T-cell (primary cell): Measurements from ENCODE around the gene CASR. TPM values are rescaled to one million over a fixed set of nuclear protein-coding genes. Genes with fewer than 3 reads are reported as not detected.

Experiments used
- ATAC-seq, 4 experiments: fragments of 200-7000 bp in 3 of 4; fragments of 150-1000 bp in 1 of 4; cut with Tn5 transposase; replicated peaks in 1 of 4; 1 replicate in 3 of 4; 2 replicates in 1 of 4; pipeline ENCODE4 v1.10.0; 2021; ENCODE audit warnings: moderate library complexity in 3 of 4, mild to moderate bottlenecking in 2 of 4, moderate number of reproducible peaks in 1 of 4
- CTCF ChIA-PET, 2 donors: fragments of 300-600 bp; sonication (Branson Sonifier 250); formaldehyde crosslinking; loops; one replicate each; lab custom pipeline; 2022; ENCODE audit warnings: antibody characterized with exemption in 2 of 2; lab: Charles Lee
- POLR2A ChIA-PET, 2 donors: fragments of 300-600 bp; sonication (Branson Sonifier 250); formaldehyde crosslinking; loops; one replicate each; lab custom pipeline; 2022; ENCODE audit warnings: antibody characterized with exemption in 2 of 2; lab: Charles Lee
- DNase-seq, 35 experiments: peaks; one replicate each; pipeline versions ENCODE4 v3.0.0 to v3.0.0-alpha.2; 2013 to 2023
- H3K27ac ChIP-seq: one replicate; pipeline ENCODE4 v1.5.1; 2013; ENCODE audit warnings: low read length
- H3K27me3 ChIP-seq, 2 experiments: replicated peaks in 1 of 2; 1 replicate in 1 of 2; 2 replicates in 1 of 2; pipeline versions ENCODE4 v1.6.1 to v1.7.0; 2013; ENCODE audit warnings: low read length in 1 of 2, mixed read lengths in 1 of 2; ENCODE audit not compliant: control insufficient read depth in 2 of 2, insufficient read depth in 2 of 2; ENCODE audit errors: extremely low read depth in 1 of 2
- H3K36me3 ChIP-seq, 2 donors: 1 replicate in 1 of 2; 2 replicates in 1 of 2; pipeline versions ENCODE4 v1.6.1 to v1.7.0; 2013; ENCODE audit warnings: low read length in 1 of 2; ENCODE audit not compliant: control insufficient read depth in 2 of 2, insufficient read depth in 1 of 2; ENCODE audit errors: extremely low read depth in 1 of 2
- H3K4me1 ChIP-seq, 2 experiments: 1 replicate in 1 of 2; 2 replicates in 1 of 2; pipeline versions ENCODE4 v1.6.1 to v1.7.0; 2013; ENCODE audit warnings: low read length in 2 of 2, mixed read lengths in 1 of 2; ENCODE audit not compliant: insufficient read depth in 2 of 2, control insufficient read depth in 1 of 2; ENCODE audit errors: extremely low read depth in 1 of 2
- H3K4me3 ChIP-seq, 2 donors: 1 replicate in 1 of 2; 2 replicates in 1 of 2; pipeline versions ENCODE4 v1.5.1 to v1.7.0; 2013; ENCODE audit warnings: mild to moderate bottlenecking in 2 of 2, low read length in 1 of 2, moderate library complexity in 1 of 2; ENCODE audit not compliant: control insufficient read depth in 1 of 2; ENCODE audit errors: extremely low read depth in 1 of 2
- H3K9me3 ChIP-seq: 2 replicates; pipeline ENCODE4 v1.7.0; 2013
- H3K27ac Mint-ChIP-seq, 2 donors: one replicate each; pipeline ENCODE4 v1.8.0; 2020 to 2021; ENCODE audit warnings: mild to moderate bottlenecking in 2 of 2, mixed read lengths in 2 of 2
- H3K27me3 Mint-ChIP-seq, 2 donors: one replicate each; pipeline ENCODE4 v1.8.0; 2021 to 2022; ENCODE audit warnings: mixed read lengths in 2 of 2
- H3K36me3 Mint-ChIP-seq: one replicate; pipeline ENCODE4 v1.8.0; 2021; ENCODE audit warnings: mixed read lengths
- H3K4me1 Mint-ChIP-seq, 3 donors: one replicate each; pipeline ENCODE4 v1.8.0; 2020 to 2022; ENCODE audit warnings: mixed read lengths in 3 of 3, mild to moderate bottlenecking in 1 of 3
- H3K4me3 Mint-ChIP-seq, 3 donors: one replicate each; pipeline ENCODE4 v1.8.0; 2020 to 2022; ENCODE audit warnings: mild to moderate bottlenecking in 3 of 3, mixed read lengths in 3 of 3, moderate library complexity in 3 of 3
- H3K9me3 Mint-ChIP-seq, 3 donors: one replicate each; pipeline ENCODE4 v1.8.0; 2020 to 2022; ENCODE audit warnings: mixed read lengths in 3 of 3
- WGBS: methylation state at CpG from one replicate; pipeline ENCODE4 v1.1.5; 2013; ENCODE audit warnings: missing lambda C conversion rate; ENCODE audit not compliant: insufficient coverage; 5-methylcytosine and 5-hydroxymethylcytosine counted together
- total RNA-seq, 35 experiments: library from RNA in 6 of 35; stranded (reverse) in 6 of 35; fragments of 120-200 nt in 1 of 35; gene quantifications; one replicate each; pipeline versions ENCODE4 v1.2.1 to v1.2.4 and lab custom pipeline; 2013 to 2026

The CASR gene
- total RNA-seq, 5 donors from 2014 or later (not counting 1 experiment from before 2014, with no cell fraction given), result 0.03 to 0.21 TPM; not detected in 3

DNA sequence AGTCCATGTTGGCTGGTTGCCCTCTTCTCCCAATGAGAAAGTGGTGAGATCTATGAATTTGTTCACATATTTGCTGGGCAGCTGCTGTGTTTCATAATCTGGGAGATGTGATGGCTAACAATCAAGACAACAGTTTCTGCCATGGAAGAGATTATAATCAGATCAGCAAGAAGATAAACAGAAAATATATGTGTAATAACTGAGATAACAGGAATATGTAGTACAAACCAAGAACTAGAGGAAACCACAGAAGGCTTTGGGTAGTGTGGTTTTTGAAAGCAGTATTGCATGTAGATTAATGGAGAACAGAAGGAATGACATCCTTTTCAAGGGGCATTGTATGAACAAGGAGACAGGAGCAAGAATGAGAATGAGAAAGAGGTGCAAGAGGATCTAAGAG, 129.4 kb downstream of the CASR start:
- no peaks in the 10 kb centered on the region for H3K9me3 ChIP-seq
- Mint-ChIP-seq H3K27me3 (peaks cover 0 to 4% of the 10 kb centered on the region in 2 donors), H3K27ac (no peak overlapping the region), H3K36me3 (no peaks in the 10 kb centered on the region), H3K9me3 (no peaks in the 10 kb centered on the region), H3K4me1 (peaks cover 7 to 12% (median 8%) of the 10 kb centered on the region in 3 donors), H3K4me3 (no peak overlapping the region)
- no peak for DNase-seq
- H3K36me3 ChIP-seq, result no peaks in the 10 kb centered on the region
- no peak overlapping the region for H3K27ac ChIP-seq
- no peaks in the 10 kb centered on the region for H3K4me1 ChIP-seq
- no peak for ATAC-seq
- no peak overlapping the region for H3K4me3 ChIP-seq
- ChIA-PET POLR2A (no interaction called here), CTCF (interaction anchor here (0.9 kb wide), 2 partner anchors 10 to 14 kb away, joined by 3 read pairs; no protein-coding TSS in a partner anchor)
- H3K27me3 ChIP-seq, result peaks cover 0 to 5% of the 10 kb centered on the region in 2 experiments

DNA sequence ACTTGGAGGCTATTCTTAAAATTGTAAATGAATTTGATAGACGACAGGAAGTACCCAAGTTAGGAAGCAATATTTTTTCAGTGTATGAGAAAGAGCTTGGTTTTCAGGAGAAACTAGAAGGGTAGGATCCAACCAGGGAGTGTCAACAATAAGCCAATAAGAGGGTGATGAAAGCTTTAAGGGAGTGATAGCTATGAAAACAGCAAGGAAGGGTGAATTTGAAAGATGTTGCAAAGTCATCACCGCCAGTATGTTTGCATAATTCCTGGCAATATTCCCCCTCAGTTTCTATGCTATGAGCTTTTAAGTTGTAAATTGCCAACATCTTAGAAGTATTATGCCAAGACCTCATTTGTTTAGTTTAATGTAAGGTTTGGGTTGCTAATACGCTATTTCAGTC, 129.8 kb downstream of the CASR start:
- 27% methylated on average over 1 of the region's 3 CpGs for WGBS
- POLR2A ChIA-PET, result no interaction called here
- Histone ChIP-seq H3K9me3 (no peaks in the 10 kb centered on the region), H3K36me3 (no peaks in the 10 kb centered on the region), H3K27ac (no peak overlapping the region), H3K4me3 (no peak overlapping the region), H3K27me3 (peaks cover 0 to 5% of the 10 kb centered on the region in 2 experiments), H3K4me1 (no peaks in the 10 kb centered on the region)
- ATAC-seq (no peak), DNase-seq (no peak)
- Mint-ChIP-seq H3K36me3 (no peaks in the 10 kb centered on the region), H3K4me1 (peaks cover 7 to 12% (median 8%) of the 10 kb centered on the region in 3 donors), H3K9me3 (peaks cover 0 to 3% (median 2%) of the 10 kb centered on the region in 3 donors), H3K4me3 (no peak overlapping the region), H3K27ac (no peak overlapping the region), H3K27me3 (peaks cover 0 to 4% of the 10 kb centered on the region in 2 donors)
- CTCF ChIA-PET, result interaction anchor here (0.9 kb wide), 2 partner anchors 9 to 14 kb away, joined by 3 read pairs; no protein-coding TSS in a partner anchor

DNA sequence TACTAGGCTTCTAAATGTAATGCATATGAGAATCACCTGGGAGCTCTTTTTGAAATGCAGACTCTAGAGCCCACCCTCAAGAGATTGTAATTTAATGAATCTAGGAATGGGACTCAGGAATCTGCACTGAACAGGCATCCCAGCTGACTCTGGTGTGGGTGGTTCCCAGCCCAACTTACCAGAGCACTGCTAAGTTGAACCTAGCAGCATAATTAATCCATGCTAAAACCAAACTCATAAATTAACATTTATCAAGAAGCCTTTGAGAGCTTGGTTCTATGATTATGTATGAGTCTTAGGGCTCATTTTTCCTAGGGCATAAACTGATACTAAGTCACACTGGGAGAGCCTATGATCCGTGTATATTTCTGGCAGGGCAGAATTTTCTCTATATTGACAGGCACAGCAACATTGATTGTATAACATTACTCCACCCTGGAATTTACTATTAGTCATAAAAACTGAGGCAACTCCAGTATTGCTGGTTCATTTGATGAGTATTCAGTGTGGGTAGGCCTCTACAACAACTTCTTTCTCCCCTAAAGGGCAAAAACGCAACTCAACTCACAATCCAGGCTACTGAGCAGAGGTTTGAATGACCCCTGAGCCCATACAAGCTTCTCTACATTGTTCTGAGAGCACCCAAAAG, 130.9 kb downstream of the CASR start:
- no peak overlapping the region for H3K27ac ChIP-seq
- DNase-seq (no peak), ATAC-seq (no peak)
- peaks cover 5 to 10% (median 8%) of the 10 kb centered on the region in 3 donors for H3K9me3 Mint-ChIP-seq
- peaks cover 0 to 5% of the 10 kb centered on the region in 2 experiments for H3K27me3 ChIP-seq
- H3K27ac Mint-ChIP-seq, result no peak overlapping the region
- peaks cover 7 to 12% (median 8%) of the 10 kb centered on the region in 3 donors for H3K4me1 Mint-ChIP-seq
- H3K36me3 Mint-ChIP-seq, result no peaks in the 10 kb centered on the region
- no peaks in the 10 kb centered on the region for H3K9me3 ChIP-seq
- H3K4me1 ChIP-seq, result no peaks in the 10 kb centered on the region
- WGBS, result no CpG with 5 or more reads among the region's 2 CpGs
- no peaks in the 10 kb centered on the region for H3K36me3 ChIP-seq
- CTCF ChIA-PET, result no interaction called here
- POLR2A ChIA-PET, result no interaction called here
- H3K4me3 Mint-ChIP-seq, result no peak overlapping the region
- peaks cover 0 to 3% of the 10 kb centered on the region in 2 donors for H3K27me3 Mint-ChIP-seq
- no peak overlapping the region for H3K4me3 ChIP-seq

DNA sequence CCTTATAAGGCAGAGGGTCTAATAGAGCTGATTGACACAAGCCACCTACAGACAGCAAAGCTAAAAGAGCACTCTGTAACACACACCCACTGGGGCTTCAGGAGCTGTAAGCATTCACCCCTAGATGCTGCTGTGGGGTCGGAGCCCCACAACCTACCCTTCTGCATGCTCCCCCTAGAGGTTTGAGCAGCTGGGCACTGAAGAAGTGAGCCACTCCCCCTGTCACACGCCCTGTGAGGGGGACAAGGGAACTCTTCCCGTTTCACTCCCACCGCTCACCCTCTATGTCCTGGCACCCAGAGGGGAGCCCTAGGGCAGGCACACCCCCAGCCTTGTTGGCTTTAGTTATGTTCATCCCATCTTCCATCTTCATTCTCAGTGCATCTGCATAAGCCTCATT, 132.2 kb downstream of the CASR start:
- Mint-ChIP-seq H3K4me1 (peaks cover 7 to 12% (median 8%) of the 10 kb centered on the region in 3 donors), H3K27me3 (peaks cover 0 to 3% of the 10 kb centered on the region in 2 donors), H3K36me3 (no peaks in the 10 kb centered on the region), H3K9me3 (peaks cover 7 to 16% (median 10%) of the 10 kb centered on the region in 3 donors), H3K4me3 (no peak overlapping the region), H3K27ac (no peak overlapping the region)
- POLR2A ChIA-PET, result no interaction called here
- no peak for DNase-seq
- H3K4me3 ChIP-seq, result no peak overlapping the region
- no peak overlapping the region for H3K27ac ChIP-seq
- peaks cover 0 to 5% of the 10 kb centered on the region in 2 experiments for H3K27me3 ChIP-seq
- H3K9me3 ChIP-seq, result no peaks in the 10 kb centered on the region
- no peak for ATAC-seq
- WGBS, result 67% methylated on average over 3 of the region's 4 CpGs
- CTCF ChIA-PET, result no interaction called here
- H3K36me3 ChIP-seq, result no peaks in the 10 kb centered on the region
- H3K4me1 ChIP-seq, result no peaks in the 10 kb centered on the region

DNA sequence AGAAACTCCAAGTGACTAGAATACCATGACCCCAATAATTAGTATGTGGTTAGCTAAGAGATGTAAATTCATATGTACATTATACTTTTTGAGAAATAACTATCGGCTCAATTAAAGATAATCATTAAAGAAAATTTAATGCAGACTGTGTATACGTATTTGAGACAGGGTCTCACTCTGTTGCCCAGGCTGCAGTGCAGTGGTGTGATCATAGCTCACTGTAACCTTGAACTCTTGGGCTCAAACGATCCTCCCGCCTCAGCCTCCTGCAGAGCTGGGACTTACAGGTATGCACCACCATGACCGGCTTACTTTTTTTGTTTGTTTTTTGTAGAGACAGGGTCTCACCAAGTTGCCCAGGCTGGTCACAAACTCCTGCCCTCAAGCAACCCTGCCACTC, 132.9 kb downstream of the CASR start:
- Histone ChIP-seq H3K36me3 (no peaks in the 10 kb centered on the region), H3K27ac (no peak overlapping the region), H3K9me3 (no peaks in the 10 kb centered on the region), H3K4me3 (no peak overlapping the region), H3K27me3 (peaks cover 0 to 5% of the 10 kb centered on the region in 2 experiments), H3K4me1 (peaks cover 0 to 3% of the 10 kb centered on the region in 2 experiments)
- Mint-ChIP-seq H3K27me3 (peaks cover 0 to 3% of the 10 kb centered on the region in 2 donors), H3K9me3 (peaks cover 7 to 17% (median 10%) of the 10 kb centered on the region in 3 donors), H3K4me1 (peaks cover 9 to 16% (median 11%) of the 10 kb centered on the region in 3 donors), H3K27ac (no peak overlapping the region), H3K4me3 (no peak overlapping the region), H3K36me3 (no peaks in the 10 kb centered on the region)
- ChIA-PET CTCF (no interaction called here), POLR2A (no interaction called here)
- no peak for DNase-seq
- 72% methylated on average over 3 of the region's 5 CpGs for WGBS
- ATAC-seq, result no peak

DNA sequence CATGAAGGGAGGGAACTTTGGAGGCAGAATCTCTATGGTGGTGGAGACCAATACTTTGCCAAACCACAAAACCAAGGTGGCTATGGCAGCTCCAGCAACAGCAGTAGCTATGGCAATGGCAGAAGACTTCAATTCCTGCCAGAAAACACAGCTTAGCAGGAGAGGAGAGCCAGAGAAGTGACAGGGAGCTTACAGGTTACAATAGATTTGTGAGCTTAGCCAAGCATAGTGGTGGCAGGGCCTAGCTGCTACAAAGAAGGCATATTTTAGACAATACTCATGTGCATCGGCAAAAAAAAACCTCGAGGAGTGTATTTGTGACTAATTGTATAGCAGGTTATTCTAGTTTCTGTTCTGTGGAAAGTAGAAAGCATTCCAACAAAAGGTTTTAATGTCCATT, 135.2 kb downstream of the CASR start:
- peaks cover 4 to 22% of the 10 kb centered on the region in 2 experiments for H3K4me1 ChIP-seq
- H3K27ac ChIP-seq, result no peak overlapping the region
- H3K36me3 Mint-ChIP-seq, result no peaks in the 10 kb centered on the region
- CTCF ChIA-PET, result no interaction called here
- no peaks in the 10 kb centered on the region for H3K36me3 ChIP-seq
- peaks cover 7 to 17% (median 10%) of the 10 kb centered on the region in 3 donors for H3K9me3 Mint-ChIP-seq
- peaks cover 0 to 3% of the 10 kb centered on the region in 2 donors for H3K27me3 Mint-ChIP-seq
- DNase-seq (no peak), ATAC-seq (no peak)
- no peak overlapping the region for H3K4me3 Mint-ChIP-seq
- H3K27ac Mint-ChIP-seq, result no peak overlapping the region
- H3K4me1 Mint-ChIP-seq, result peaks cover 18 to 24% (median 21%) of the 10 kb centered on the region in 3 donors
- no CpG with 5 or more reads among the region's 2 CpGs for WGBS
- H3K27me3 ChIP-seq, result peaks cover 0 to 5% of the 10 kb centered on the region in 2 experiments
- H3K4me3 ChIP-seq, result no peak overlapping the region
- POLR2A ChIA-PET, result no interaction called here
- no peaks in the 10 kb centered on the region for H3K9me3 ChIP-seq
